SU-DHL-6 (cell line): Measurements from ENCODE around the gene NSF.
"Not testable (repeated sequence)": the region's sequence is repeated elsewhere in the genome, so short reads cannot be mapped to it uniquely, and the experiment has no call there.

Experiments
- EZH2phosphoT487 ChIP-seq: fragments of 200-600 bp; sonication (generic), shearing (Covaris generic); conservative IDR thresholded peaks from 2 replicates; pipeline ENCODE4 v1.6.1; 2018; ENCODE audit warnings: mild to moderate bottlenecking, antibody characterized with exemption, low read length, moderate library complexity, mixed read lengths
- TF ChIP-seq, protein P1 (sequence below): fragments of 200-600 bp; sonication (generic); IDR thresholded peaks from one replicate; pipeline ENCODE4 v1.5.1; 2017; ENCODE audit warnings: antibody characterized with exemption, mild to moderate bottlenecking, low read length, moderate library complexity; ENCODE audit not compliant: insufficient read depth, poor library complexity, severe bottlenecking

DNA sequence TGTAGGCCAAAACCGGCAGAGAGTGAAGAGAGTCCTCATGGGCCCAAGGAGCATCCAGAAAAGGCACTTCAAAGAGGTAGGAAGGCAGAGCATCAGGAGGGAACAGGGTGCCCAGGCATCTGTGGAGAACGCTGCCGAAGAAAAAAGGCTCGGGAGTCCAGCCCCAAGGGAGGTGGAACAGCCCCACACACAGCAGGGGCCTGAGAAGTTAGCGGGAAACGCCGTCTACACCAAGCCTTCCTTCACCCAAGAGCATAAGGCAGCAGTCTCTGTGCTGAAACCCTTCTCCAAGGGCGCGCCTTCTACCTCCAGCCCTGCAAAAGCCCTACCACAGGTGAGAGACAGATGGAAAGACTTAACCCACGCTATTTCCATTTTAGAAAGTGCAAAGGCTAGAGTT lies 41.9 kb upstream of the NSF start:
- TF ChIP-seq, protein P1, sequence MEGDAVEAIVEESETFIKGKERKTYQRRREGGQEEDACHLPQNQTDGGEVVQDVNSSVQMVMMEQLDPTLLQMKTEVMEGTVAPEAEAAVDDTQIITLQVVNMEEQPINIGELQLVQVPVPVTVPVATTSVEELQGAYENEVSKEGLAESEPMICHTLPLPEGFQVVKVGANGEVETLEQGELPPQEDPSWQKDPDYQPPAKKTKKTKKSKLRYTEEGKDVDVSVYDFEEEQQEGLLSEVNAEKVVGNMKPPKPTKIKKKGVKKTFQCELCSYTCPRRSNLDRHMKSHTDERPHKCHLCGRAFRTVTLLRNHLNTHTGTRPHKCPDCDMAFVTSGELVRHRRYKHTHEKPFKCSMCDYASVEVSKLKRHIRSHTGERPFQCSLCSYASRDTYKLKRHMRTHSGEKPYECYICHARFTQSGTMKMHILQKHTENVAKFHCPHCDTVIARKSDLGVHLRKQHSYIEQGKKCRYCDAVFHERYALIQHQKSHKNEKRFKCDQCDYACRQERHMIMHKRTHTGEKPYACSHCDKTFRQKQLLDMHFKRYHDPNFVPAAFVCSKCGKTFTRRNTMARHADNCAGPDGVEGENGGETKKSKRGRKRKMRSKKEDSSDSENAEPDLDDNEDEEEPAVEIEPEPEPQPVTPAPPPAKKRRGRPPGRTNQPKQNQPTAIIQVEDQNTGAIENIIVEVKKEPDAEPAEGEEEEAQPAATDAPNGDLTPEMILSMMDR, result not testable (repeated sequence)
- not testable (repeated sequence) for TF ChIP-seq EZH2phosphoT487
